ENCODE results near the gene PDGFD. TPM values are rescaled to one million over a fixed set of nuclear protein-coding genes. Genes with fewer than 3 reads are reported as not detected.

Gene PDGFD
- total RNA-seq, 1 experiment from 2014 or later: not detected

DNA sequence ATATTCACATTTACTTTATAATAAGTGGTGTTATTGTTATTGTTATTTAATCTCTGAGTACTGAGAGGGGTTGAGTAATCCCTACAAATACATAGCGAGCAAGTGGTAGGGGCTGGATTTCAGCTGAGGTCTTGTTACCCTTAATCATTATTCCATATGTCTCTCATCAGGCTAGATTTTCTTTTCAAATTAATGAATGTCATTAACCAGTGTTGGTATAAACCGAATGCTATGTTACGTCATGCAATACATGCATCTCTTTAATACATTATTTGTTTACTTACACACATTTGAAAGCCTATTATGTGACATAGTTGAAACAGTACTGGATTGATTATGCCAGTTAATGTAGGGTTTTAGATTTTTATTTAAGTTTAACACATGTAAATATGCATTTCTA lies 18.9 kb downstream of the PDGFD start:
- DNase-seq (ENCODE audit: low read depth): no peak

DNA sequence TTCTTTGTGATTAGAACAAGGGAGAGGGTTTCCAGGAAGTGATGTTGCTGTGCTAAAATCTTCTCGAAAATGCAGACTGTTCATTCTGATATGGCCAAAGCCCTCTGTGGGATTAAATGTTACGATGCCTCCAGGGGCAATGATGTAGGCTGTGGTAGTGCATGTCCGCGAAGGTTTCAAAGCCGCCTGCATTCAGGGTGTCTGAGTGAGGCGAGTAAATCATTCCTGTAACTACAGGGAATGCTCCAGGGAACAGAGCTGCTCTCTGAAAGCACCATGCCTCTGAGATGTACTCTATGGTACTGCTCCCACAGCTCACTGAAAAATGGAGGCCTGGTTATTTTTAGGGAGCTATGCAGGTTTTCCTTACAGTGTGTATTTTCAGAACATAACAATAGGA lies 21.2 kb downstream of the PDGFD start:
- DNase-seq (ENCODE audit: low read depth): no peak

- DNase-seq (ENCODE audit: low read depth): no peak
These were observed 27.1 kb downstream of the PDGFD start for GRCh38 chr11:104136861-104137260.

GRCh38 chr11:104134745-104135144 lies 29.2 kb downstream of the PDGFD start:
- DNase-seq (ENCODE audit: low read depth): no peak

- DNase-seq (ENCODE audit: low read depth): no peak
These were observed 33.8 kb downstream of the PDGFD start for GRCh38 chr11:104130161-104130560.

DNA sequence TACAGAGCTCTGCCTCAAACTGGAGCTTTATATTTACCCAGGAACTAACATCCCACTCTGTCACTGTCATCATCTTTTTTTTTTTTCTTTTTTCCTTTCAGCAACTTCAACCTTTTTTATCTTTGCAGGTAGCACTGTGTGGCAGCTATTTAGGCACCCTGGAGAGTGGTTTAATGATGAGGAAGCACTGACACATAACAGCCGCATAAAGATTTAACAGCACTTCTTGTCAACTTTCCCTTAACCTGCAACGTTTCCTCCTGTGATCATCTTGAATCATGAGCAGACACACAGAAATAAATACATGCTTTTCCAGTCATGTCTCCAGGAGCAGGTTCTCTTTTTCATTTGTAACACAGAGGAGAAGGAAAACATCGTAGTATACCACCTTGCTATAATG lies 34.8 kb downstream of the PDGFD start:
- DNase-seq (ENCODE audit: low read depth): no peak

DNA sequence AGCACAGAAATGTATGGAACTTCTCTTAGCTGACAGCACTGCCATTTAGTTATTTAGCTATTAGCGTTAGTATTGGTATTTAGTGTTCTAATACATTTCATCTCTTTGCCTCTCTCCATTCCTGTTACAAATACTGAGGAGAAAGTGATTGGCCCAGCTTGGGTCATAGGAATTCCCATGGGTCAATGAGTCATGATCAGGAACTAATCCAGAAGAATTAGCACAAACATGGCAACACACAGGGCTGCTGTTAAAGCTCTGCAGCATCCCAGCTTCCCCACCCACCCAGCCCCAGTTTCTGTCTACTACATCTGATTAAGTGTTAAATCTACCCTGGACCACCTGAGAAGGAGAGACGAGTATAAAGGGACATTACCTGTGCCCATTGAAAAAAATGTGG lies 36.1 kb downstream of the PDGFD start:
- no peak for DNase-seq (ENCODE audit: low read depth)

- no peak for DNase-seq (ENCODE audit: low read depth)
These were observed 37.5 kb downstream of the PDGFD start for GRCh38 chr11:104126464-104126863.

- no peak for DNase-seq (ENCODE audit: low read depth)
These were observed 39.0 kb downstream of the PDGFD start for GRCh38 chr11:104124979-104125378.

GRCh38 chr11:104122836-104123235 lies 41.1 kb downstream of the PDGFD start:
- DNase-seq (ENCODE audit: low read depth): no peak

GRCh38 chr11:104122011-104122635 lies 41.8 kb downstream of the PDGFD start:
- no peak for DNase-seq (ENCODE audit: low read depth)

DNA sequence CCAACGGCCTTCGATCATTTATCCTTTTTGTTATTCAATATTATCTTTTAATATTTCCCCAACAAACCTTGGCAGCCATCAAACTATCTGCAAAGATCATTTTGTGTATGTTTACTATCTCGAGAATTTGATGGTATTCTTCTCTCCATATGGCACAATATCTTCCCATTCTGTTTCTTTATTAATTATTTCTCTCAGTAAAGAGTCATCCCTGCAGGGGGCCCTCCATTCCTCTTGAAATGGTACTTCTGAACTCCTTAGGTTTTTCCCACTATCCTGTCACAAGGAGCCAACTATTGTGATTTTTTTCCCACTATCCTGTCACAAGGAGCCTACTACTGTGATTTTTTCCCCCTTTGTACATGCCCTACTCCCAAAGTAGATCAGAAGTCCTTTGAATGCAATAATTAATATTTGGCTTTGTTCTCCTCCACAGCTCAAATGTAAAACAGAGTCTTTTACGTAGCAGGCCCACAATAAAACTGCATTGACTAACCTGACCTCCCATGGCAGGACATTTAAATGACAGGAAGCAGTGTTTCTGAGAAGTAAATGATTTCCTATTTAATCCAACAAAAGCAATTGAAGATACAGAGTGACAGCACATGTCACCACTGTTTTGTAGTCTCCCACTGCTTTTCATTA lies 43.3 kb downstream of the PDGFD start:
- no peak for DNase-seq (ENCODE audit: low read depth)

DNA sequence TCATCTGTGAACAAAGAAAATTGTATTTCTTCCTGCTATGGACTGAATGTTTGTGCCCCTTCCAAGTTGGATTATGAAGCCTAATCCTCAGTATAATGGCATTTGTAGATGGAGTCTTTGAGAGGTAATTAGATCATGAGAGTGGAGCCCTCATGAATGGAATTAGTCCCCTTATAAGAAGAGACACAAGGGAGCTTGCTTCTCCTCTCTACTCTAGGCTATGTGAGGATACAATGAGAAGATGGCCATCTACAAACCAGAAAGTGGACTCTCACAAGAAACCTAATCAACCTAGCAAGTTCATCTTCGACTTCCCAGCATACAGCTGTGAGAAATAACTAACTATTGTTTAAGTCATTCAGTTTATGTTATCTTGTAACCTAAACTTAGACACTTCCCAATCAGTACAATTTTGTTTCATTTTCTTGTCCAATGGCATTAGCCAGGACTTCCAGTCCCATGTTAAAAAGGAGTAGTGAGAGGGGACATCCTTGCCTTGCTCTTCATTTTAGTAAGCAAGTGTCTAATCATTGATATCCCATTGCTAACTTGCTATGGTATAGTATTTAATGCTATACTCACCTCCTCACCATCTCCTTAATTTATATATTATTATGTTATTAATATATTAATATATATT lies 45.7 kb downstream of the PDGFD start:
- no peak for DNase-seq (ENCODE audit: low read depth)

DNA sequence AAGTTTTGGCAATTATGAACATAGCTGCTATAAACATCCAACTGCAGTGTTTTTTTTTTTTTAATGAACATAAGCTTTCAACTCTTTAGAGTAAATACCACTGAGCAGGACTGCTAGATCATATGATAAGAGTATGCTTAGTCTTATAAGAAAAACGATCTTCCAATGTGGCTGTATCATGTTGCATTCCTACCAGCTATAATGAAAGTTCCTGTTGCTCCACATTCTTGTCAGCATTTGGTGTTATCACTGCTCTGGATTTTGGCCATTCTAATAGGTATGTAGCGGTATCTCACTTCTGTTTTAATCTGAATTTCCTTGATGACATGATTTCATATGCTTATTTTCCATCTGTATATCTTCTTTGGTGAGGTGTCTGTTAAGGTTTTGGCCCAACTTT lies 50.4 kb downstream of the PDGFD start:
- DNase-seq (ENCODE audit: low read depth): no peak

- DNase-seq (ENCODE audit: low read depth): no peak
These were observed 57.7 kb downstream of the PDGFD start for GRCh38 chr11:104106136-104106754.

- DNase-seq (ENCODE audit: low read depth): no peak
These were observed 58.8 kb downstream of the PDGFD start for GRCh38 chr11:104105155-104105554.

GRCh38 chr11:104104664-104105063 lies 59.3 kb downstream of the PDGFD start:
- no peak for DNase-seq (ENCODE audit: low read depth)

- DNase-seq (ENCODE audit: low read depth): no peak
These were observed 59.7 kb downstream of the PDGFD start for GRCh38 chr11:104104201-104104600.

DNA sequence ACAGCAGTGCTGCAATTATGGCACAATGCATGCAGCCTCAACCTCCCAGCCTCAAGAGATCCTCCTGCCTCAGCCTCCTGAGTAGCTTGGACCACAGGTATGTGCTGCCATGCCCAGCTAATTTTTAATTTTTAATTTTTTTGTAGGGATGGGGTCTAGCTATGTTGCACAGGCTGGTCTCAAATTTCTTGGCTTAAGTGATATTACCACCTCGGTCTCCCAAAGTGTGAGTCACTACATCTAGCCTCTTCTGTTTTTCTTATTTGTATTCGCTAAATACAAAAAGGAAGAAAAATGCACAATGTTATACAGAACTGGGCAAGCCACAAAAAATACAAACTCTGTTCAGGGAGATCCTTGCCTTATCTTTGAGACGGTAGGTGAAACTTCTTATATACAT lies 65.4 kb downstream of the PDGFD start:
- no peak for DNase-seq (ENCODE audit: low read depth)

DNA sequence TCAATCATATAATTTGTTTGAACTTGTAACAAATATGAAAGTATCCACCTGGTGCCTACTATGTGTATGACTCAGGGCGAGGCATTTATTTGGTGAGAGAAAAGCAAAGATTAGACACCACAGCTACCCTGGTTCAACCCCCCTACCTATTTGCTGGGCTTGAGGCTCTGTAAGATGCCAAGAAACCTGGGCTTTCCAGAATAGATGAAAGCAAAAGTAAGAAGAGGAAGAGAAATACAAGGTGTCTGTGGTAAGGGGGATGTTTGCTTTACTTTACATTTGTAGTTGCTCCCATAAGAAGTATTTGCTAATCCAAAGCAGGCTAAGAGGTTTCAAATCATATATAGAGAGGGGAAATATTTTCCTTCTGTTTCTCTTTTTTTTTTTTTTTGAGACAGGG lies 65.8 kb downstream of the PDGFD start:
- no peak for DNase-seq (ENCODE audit: low read depth)

- DNase-seq (ENCODE audit: low read depth): no peak
These were observed 67.0 kb downstream of the PDGFD start for GRCh38 chr11:104096900-104097299.

DNA sequence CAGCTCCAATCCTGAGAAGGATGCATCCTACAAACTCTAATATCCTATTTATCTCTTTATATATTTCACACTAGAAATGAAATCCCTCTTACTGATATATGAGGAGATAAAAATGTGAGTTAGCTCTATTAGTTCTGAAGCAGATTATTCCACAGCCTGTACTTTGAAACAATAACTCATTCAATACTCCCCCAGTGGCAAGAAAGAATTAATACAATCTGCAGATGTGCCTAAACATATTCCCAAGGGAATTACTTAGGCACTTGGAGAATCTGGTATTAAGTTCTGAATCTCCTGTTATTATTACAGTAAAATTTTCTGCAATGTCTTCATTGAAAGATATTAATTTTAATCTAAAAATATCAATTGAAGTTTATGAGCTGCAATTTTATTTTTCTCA lies 68.2 kb downstream of the PDGFD start:
- no peak for DNase-seq (ENCODE audit: low read depth)

DNA sequence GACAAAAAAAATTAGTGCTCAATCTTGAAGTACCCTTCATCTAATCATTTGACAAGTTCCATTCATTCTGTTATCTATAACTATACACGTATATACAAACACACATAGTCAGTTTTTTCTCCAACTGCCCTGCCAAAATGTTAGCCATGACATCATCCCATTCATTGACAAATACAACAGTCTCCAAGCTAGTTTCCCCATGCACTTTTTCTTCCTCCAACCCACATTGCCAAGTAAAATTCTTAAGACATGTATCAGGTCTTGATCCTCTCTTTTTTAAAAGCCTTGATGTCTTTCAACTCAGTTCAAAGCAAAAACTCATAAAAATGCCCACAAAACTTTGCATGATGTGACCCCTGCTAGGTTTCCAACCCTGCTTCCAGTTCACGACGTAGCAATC lies 69.4 kb downstream of the PDGFD start:
- no peak for DNase-seq (ENCODE audit: low read depth)
